H1 (cell line): ENCODE results near the gene CRYBB1.

Experiments used
- ATF2 ChIP-seq: IDR thresholded peaks from 2 replicates; pipeline ENCODE4 v1.6.1; 2012; ENCODE audit warnings: low read length, inconsistent platforms
- CEBPB ChIP-seq: IDR thresholded peaks from 2 replicates; pipeline ENCODE4 v1.6.1; 2012; ENCODE audit warnings: low read depth, low read length
- CTCF ChIP-seq, 3 experiments: IDR thresholded peaks; 1 replicate in 2 of 3; 2 replicates in 1 of 3; pipeline versions ENCODE4 v1.5.1 to v1.6.1; 2011; ENCODE audit warnings: low read length in 3 of 3, mild to moderate bottlenecking in 3 of 3, inconsistent platforms in 2 of 3, low read depth in 1 of 3, moderate library complexity in 1 of 3; ENCODE audit not compliant: insufficient read depth in 1 of 3; ENCODE audit errors: control extremely low read depth in 1 of 3
- EP300 ChIP-seq, 2 experiments: IDR thresholded peaks; 1 replicate in 1 of 2; 2 replicates in 1 of 2; pipeline ENCODE4 v1.6.1; 2011 to 2012; ENCODE audit warnings: low read depth in 2 of 2, low read length in 2 of 2, mild to moderate bottlenecking in 2 of 2, borderline replicate concordance in 1 of 2, inconsistent platforms in 1 of 2, moderate library complexity in 1 of 2
- EZH2 ChIP-seq: fragments of 200-600 bp; sonication (generic); IDR thresholded peaks from 2 replicates; pipeline ENCODE4 v1.7.1; 2012; ENCODE audit warnings: low read depth, mild to moderate bottlenecking, moderate library complexity, low read length, inconsistent platforms; ENCODE audit not compliant: severe bottlenecking
- MAFK ChIP-seq: IDR thresholded peaks from 2 replicates; pipeline ENCODE4 v1.6.1; 2012; ENCODE audit warnings: low read depth, mild to moderate bottlenecking, improper control_type of control experiment, low read length
- POLR2AphosphoS5 ChIP-seq: IDR thresholded peaks from 2 replicates; pipeline ENCODE4 v1.6.1; 2011; ENCODE audit warnings: low read depth, low read length
- TAF1 ChIP-seq: IDR thresholded peaks from 2 replicates; pipeline ENCODE4 v1.6.1; 2011; ENCODE audit warnings: mild to moderate bottlenecking, low read depth, low read length

- no peak for TF ChIP-seq MAFK
- TF ChIP-seq EP300 (IDR thresholded peaks at IDR 0.05; ENCODE audit: borderline replicate concordance in 1 of 2, low read depth in 2 of 2, low read length in 2 of 2) = no peak
- TF ChIP-seq POLR2AphosphoS5 = no peak
- TF ChIP-seq CEBPB = no peak
- no peak for TF ChIP-seq TAF1
- TF ChIP-seq EZH2 = no peak
- no peak for TF ChIP-seq CTCF (IDR thresholded peaks at IDR 0.05; ENCODE audit: control extremely low read depth in 1 of 3, insufficient read depth in 1 of 3, low read depth in 1 of 3, low read length in 3 of 3)
- no peak for TF ChIP-seq ATF2
Observed at GRCh38 chr22:26558248-26558895, 59.5 kb downstream of the CRYBB1 start.
